ENCODE data around the gene BRAF.

GRCh38 chr7:140866926-140867325 lies 57.8 kb downstream of the BRAF start:
- no peak for TF ChIP-seq POLR2A (IDR thresholded peaks at IDR 0.05)
- TF ChIP-seq POLR2AphosphoS5 (IDR thresholded peaks at IDR 0.05), result no peak
- no peak for TF ChIP-seq CTCF (IDR thresholded peaks at IDR 0.05)

Data from prostate gland (tissue), 2 donors.